Mesothelial cell of epicardium (in vitro differentiated cells): ENCODE measurements around the gene FNTB. TPM values are rescaled to one million over a fixed set of nuclear protein-coding genes. Genes with fewer than 3 reads are reported as not detected.

Experiments
- DNase-seq, 2 experiments: peaks; one replicate each; pipeline ENCODE4 v3.0.0; 2021; ENCODE audit warnings: low spot score in 2 of 2; ENCODE audit not compliant: unreplicated experiment in 2 of 2
- H3K27ac Mint-ChIP-seq: 2 replicates; pipeline ENCODE4 v1.8.0; 2021; ENCODE audit warnings: mixed read lengths
- H3K27me3 Mint-ChIP-seq: 2 replicates; pipeline ENCODE4 v1.8.0; 2021; ENCODE audit warnings: low read depth, mixed read lengths
- H3K36me3 Mint-ChIP-seq: 2 replicates; pipeline ENCODE4 v1.8.0; 2021; ENCODE audit warnings: mixed read lengths
- H3K4me1 Mint-ChIP-seq: 2 replicates; pipeline ENCODE4 v1.8.0; 2021; ENCODE audit warnings: mixed read lengths
- H3K4me3 Mint-ChIP-seq: 2 replicates; pipeline ENCODE4 v1.8.0; 2021; ENCODE audit warnings: mild to moderate bottlenecking, moderate library complexity, mixed read lengths
- H3K9me3 Mint-ChIP-seq: 2 replicates; pipeline ENCODE4 v1.8.0; 2021; ENCODE audit warnings: mixed read lengths
- total RNA-seq: library from RNA; stranded (reverse); gene quantifications from 3 replicates; pipeline ENCODE4 v1.2.1, GENCODE V29; 2021
- TF ChIP-seq, protein P1 (sequence below): fragments of 200-600 bp; sonication (generic); IDR thresholded peaks from one replicate; pipeline ENCODE4 v1.5.0; 2021; ENCODE audit warnings: antibody characterized with exemption; ENCODE audit not compliant: unreplicated experiment

The FNTB gene
- total RNA-seq, 1 donor from 2014 or later = 45.7 TPM

DNA sequence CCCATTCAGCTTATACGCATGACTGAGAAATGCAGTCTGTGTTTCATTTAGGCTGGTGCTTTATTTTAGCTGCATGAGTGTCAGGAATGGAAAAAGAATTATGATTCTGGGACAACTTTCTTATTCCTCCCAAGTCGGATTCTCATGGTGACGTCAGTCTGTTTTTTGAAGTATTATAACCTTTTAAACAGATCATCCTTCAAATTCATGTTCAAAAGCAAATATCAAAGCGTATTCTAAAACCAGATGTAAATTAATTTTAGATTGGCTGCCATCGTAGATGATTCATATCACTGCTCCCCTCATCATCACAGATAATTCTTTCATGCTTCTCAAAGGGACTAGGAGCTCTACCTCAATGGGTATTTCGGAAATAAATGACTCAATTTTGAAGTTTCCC is 15.0 kb downstream of the FNTB start:
- H3K9me3 Mint-ChIP-seq = no peaks in the 10 kb centered on the region
- peak overlapping the region; percentile 98 for H3K27ac Mint-ChIP-seq
- H3K4me1 Mint-ChIP-seq = peaks cover 87% of the 10 kb centered on the region
- peaks cover 3% of the 10 kb centered on the region for H3K36me3 Mint-ChIP-seq
- H3K4me3 Mint-ChIP-seq = no peak overlapping the region
- TF ChIP-seq, protein P1, sequence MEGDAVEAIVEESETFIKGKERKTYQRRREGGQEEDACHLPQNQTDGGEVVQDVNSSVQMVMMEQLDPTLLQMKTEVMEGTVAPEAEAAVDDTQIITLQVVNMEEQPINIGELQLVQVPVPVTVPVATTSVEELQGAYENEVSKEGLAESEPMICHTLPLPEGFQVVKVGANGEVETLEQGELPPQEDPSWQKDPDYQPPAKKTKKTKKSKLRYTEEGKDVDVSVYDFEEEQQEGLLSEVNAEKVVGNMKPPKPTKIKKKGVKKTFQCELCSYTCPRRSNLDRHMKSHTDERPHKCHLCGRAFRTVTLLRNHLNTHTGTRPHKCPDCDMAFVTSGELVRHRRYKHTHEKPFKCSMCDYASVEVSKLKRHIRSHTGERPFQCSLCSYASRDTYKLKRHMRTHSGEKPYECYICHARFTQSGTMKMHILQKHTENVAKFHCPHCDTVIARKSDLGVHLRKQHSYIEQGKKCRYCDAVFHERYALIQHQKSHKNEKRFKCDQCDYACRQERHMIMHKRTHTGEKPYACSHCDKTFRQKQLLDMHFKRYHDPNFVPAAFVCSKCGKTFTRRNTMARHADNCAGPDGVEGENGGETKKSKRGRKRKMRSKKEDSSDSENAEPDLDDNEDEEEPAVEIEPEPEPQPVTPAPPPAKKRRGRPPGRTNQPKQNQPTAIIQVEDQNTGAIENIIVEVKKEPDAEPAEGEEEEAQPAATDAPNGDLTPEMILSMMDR = no peak
- H3K27me3 Mint-ChIP-seq = no peaks in the 10 kb centered on the region
- no peak for DNase-seq

DNA sequence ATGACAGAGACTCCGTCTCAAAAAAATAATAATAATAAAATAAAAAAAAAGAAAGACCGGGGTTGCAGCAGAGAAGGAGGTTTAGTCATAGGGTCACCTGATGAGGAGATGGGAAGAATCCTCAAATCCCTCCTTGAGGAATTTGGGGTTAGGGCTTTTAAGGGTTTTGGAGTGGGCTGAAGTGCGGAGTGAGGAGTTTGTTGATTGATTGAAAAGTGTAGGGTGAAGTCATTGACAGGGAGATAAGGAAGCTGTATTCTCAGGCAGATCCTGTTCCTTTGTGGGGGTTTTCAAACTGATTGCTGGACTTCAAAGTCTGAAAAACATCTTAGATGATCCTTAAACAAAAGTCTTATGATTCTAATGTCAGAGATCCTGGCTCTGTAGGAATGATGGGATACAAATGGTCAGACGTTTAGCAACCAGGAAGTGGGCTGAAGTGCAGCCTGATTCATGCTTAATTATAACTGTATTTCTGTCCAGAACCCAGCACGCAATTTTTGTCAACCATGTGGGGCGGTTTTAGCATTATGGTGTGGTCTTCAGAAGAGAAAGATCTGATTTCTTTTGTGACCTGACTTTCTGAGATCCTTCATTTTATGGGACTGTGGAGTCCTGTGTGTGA is 16.0 kb downstream of the FNTB start:
- H3K36me3 Mint-ChIP-seq = peaks cover 3% of the 10 kb centered on the region
- DNase-seq = no peak

DNA sequence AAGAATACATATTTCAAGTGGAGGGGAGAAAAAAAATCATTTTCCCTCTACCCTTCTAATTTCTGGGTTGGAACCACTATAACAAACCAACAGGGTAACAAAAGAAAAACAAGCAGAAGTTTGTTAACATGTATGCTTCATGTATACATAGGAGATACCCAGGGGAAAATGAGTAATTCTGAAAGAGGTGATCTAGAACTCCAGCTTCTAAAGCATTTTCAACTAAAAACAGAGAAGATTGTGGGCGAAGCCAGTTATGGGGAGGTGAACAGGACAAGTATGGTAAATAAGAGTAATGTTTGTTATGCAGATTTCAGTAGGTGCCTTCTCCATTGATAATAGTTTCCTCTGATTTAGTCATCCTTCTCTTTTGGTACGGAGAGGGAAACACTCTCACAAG is 16.7 kb downstream of the FNTB start:
- no peak for DNase-seq
- no peaks in the 10 kb centered on the region for H3K9me3 Mint-ChIP-seq
- no peak overlapping the region for H3K4me3 Mint-ChIP-seq
- no peaks in the 10 kb centered on the region for H3K27me3 Mint-ChIP-seq
- TF ChIP-seq, protein P1 = no peak
- H3K36me3 Mint-ChIP-seq = peaks cover 5% of the 10 kb centered on the region
- peaks cover 82% of the 10 kb centered on the region for H3K4me1 Mint-ChIP-seq
- peak overlapping the region; percentile 96 for H3K27ac Mint-ChIP-seq

More for the DNA sequence above, 16.0 kb downstream of the FNTB start:
- H3K27me3 Mint-ChIP-seq = no peaks in the 10 kb centered on the region
- H3K4me3 Mint-ChIP-seq = no peak overlapping the region
- TF ChIP-seq, protein P1 = no peak
- H3K9me3 Mint-ChIP-seq = no peaks in the 10 kb centered on the region
- peaks cover 83% of the 10 kb centered on the region for H3K4me1 Mint-ChIP-seq
- H3K27ac Mint-ChIP-seq = peak overlapping the region; percentile 96

DNA sequence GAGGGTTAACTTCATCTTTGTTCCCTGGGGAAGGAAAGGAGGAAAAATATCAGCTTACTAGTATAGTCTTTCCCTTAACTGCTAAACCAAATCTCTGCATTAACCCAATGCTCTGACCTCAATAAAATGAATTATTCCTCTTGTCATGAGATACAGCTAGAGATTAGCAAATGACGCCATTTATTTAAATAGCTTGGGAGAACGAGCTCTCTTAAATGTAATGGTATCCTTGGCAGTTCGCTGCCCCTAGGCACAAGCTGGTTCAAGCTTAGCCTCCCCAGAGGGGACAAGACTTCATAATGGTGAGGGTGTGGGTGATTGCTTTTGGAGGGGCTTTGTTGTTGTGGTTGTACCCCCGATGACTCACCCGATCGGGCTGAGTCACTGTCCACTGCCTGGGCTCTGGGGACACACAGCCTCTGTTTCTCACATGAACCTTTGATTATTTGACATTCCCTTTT is 19.6 kb downstream of the FNTB start:
- DNase-seq = no peak
- TF ChIP-seq, protein P1 = no peak
- peaks cover 19% of the 10 kb centered on the region for H3K36me3 Mint-ChIP-seq
- peak overlapping the region; percentile 95 for H3K27ac Mint-ChIP-seq
- H3K27me3 Mint-ChIP-seq = no peaks in the 10 kb centered on the region
- H3K9me3 Mint-ChIP-seq = no peaks in the 10 kb centered on the region
- peak overlapping the region; percentile 3 for H3K4me3 Mint-ChIP-seq
- H3K4me1 Mint-ChIP-seq = peaks cover 57% of the 10 kb centered on the region

DNA sequence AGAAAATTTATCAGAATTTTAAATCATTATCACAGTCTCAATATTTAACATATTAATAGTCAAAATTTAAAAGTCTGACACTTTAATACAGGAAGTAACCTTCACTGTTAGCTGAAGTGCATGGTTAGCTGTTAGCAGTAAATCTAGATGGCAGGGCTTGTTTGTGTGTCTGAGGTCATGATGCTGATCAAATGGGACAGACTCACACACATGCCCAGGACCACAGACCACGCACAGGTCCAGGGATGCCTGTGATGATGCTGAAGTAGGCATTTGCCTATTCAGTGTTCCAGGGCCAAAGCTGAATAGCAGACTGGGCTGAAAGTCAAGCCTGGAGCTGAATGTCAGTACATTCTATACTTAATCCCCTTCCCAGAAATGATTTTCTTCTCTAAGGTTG is 20.5 kb downstream of the FNTB start:
- peaks cover 19% of the 10 kb centered on the region for H3K36me3 Mint-ChIP-seq
- H3K27me3 Mint-ChIP-seq = no peaks in the 10 kb centered on the region
- TF ChIP-seq, protein P1 = no peak
- DNase-seq = no peak
- H3K4me1 Mint-ChIP-seq = peaks cover 55% of the 10 kb centered on the region
- H3K9me3 Mint-ChIP-seq = no peaks in the 10 kb centered on the region
- no peak overlapping the region for H3K27ac Mint-ChIP-seq
- H3K4me3 Mint-ChIP-seq = no peak overlapping the region
